PC-3 (cell line): ENCODE results near the gene ADAMTSL1.

Experiments used
- EZH2 ChIP-seq: fragments of 300-600 bp; sonication (generic); IDR thresholded peaks from one replicate; pipeline ENCODE4 v1.6.1; 2017; ENCODE audit warnings: antibody characterized with exemption, mild to moderate bottlenecking, low read length; ENCODE audit not compliant: unreplicated experiment
- EZH2phosphoT487 ChIP-seq: fragments of 300-600 bp; sonication (generic); IDR thresholded peaks from 2 replicates; pipeline ENCODE4 v1.6.1; 2018; ENCODE audit warnings: mild to moderate bottlenecking, antibody characterized with exemption, low read length, borderline replicate concordance
- TF ChIP-seq, protein P1 (sequence below): fragments of 300-600 bp; sonication (generic); conservative IDR thresholded peaks from 2 replicates; pipeline ENCODE4 v1.5.1; 2017; ENCODE audit warnings: antibody characterized with exemption, low read depth, mild to moderate bottlenecking, low read length

DNA sequence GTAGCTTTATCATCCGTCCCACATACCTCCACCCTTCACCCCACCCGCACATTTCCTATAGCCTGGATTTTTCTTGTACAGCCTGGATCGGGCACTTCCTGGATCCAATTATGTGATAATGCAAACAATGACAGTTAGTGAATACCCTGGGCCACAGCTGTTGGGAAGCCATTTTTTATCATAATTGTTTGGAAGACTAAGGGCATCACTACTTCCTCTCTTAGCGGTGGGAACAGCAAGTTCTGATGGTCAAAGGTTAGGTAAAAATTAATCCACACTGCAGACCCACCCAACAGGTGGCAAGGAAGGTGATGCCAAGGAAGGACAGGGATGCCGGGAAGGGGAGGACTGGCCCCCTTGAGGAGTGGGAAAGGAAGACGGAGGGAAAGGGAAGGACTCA lies 375.3 kb downstream of the ADAMTSL1 start:
- TF ChIP-seq, protein P1, sequence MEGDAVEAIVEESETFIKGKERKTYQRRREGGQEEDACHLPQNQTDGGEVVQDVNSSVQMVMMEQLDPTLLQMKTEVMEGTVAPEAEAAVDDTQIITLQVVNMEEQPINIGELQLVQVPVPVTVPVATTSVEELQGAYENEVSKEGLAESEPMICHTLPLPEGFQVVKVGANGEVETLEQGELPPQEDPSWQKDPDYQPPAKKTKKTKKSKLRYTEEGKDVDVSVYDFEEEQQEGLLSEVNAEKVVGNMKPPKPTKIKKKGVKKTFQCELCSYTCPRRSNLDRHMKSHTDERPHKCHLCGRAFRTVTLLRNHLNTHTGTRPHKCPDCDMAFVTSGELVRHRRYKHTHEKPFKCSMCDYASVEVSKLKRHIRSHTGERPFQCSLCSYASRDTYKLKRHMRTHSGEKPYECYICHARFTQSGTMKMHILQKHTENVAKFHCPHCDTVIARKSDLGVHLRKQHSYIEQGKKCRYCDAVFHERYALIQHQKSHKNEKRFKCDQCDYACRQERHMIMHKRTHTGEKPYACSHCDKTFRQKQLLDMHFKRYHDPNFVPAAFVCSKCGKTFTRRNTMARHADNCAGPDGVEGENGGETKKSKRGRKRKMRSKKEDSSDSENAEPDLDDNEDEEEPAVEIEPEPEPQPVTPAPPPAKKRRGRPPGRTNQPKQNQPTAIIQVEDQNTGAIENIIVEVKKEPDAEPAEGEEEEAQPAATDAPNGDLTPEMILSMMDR, result no peak
- TF ChIP-seq EZH2phosphoT487, result no peak
- TF ChIP-seq EZH2, result no peak
